ENCODE measurements around the gene KRTAP22-1.

DNA sequence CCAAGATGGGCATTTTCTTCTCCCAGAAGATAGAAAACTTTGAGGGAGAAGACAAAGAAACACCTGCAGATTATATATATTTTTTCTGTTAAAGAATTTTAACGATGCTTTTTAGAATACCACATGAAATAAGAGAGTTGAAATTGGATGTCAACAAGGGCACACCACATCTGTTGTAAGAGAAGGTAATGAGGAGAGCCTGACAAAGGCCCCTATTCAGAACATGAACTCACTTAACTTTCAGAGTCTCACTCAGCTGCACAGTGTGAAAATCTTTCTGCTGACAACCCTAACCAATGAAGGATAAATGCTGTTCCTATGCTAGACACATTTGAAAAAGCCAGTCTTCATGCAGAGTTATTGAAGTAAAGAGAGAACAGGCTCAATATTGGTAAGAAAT, 18.0 kb upstream of the KRTAP22-1 start:
- TF ChIP-seq TAF1 (IDR thresholded peaks at IDR 0.05; ENCODE audit: borderline replicate concordance, insufficient read depth, low read length): no peak
- TF ChIP-seq POLR2AphosphoS5 (IDR thresholded peaks at IDR 0.05; ENCODE audit: low read depth, low read length): no peak
- TF ChIP-seq, protein P1, sequence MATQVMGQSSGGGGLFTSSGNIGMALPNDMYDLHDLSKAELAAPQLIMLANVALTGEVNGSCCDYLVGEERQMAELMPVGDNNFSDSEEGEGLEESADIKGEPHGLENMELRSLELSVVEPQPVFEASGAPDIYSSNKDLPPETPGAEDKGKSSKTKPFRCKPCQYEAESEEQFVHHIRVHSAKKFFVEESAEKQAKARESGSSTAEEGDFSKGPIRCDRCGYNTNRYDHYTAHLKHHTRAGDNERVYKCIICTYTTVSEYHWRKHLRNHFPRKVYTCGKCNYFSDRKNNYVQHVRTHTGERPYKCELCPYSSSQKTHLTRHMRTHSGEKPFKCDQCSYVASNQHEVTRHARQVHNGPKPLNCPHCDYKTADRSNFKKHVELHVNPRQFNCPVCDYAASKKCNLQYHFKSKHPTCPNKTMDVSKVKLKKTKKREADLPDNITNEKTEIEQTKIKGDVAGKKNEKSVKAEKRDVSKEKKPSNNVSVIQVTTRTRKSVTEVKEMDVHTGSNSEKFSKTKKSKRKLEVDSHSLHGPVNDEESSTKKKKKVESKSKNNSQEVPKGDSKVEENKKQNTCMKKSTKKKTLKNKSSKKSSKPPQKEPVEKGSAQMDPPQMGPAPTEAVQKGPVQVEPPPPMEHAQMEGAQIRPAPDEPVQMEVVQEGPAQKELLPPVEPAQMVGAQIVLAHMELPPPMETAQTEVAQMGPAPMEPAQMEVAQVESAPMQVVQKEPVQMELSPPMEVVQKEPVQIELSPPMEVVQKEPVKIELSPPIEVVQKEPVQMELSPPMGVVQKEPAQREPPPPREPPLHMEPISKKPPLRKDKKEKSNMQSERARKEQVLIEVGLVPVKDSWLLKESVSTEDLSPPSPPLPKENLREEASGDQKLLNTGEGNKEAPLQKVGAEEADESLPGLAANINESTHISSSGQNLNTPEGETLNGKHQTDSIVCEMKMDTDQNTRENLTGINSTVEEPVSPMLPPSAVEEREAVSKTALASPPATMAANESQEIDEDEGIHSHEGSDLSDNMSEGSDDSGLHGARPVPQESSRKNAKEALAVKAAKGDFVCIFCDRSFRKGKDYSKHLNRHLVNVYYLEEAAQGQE (IDR thresholded peaks at IDR 0.05; ENCODE audit: insufficient read depth in 1 of 2, low read depth in 2 of 2, low read length in 2 of 2): no peak

All from PFSK-1 (cell line).